GM13977 (cell line): ENCODE data around the gene GAMT.

Experiments used
- DNase-seq: peaks from one replicate; pipeline ENCODE4 v3.0.0; 2012; ENCODE audit warnings: low spot score
- CTCF ChIP-seq: IDR thresholded peaks from 2 replicates; pipeline ENCODE4 v1.5.1; 2012; ENCODE audit warnings: mild to moderate bottlenecking, control low read depth; ENCODE audit not compliant: insufficient read depth; ENCODE audit errors: extremely low read depth, missing control alignments
- in situ Hi-C: fragments of 300-500 bp; cut with MboI; formaldehyde crosslinking; loops from one replicate; pipeline ENCODE4 v1.12.0; 2022; ENCODE audit warnings: low sequenced_read_pairs, low pct_unique_long_range_greater_than_20kb, mixed read lengths, inconsistent platforms; ENCODE audit not compliant: unreplicated experiment

GAMT gene

DNA sequence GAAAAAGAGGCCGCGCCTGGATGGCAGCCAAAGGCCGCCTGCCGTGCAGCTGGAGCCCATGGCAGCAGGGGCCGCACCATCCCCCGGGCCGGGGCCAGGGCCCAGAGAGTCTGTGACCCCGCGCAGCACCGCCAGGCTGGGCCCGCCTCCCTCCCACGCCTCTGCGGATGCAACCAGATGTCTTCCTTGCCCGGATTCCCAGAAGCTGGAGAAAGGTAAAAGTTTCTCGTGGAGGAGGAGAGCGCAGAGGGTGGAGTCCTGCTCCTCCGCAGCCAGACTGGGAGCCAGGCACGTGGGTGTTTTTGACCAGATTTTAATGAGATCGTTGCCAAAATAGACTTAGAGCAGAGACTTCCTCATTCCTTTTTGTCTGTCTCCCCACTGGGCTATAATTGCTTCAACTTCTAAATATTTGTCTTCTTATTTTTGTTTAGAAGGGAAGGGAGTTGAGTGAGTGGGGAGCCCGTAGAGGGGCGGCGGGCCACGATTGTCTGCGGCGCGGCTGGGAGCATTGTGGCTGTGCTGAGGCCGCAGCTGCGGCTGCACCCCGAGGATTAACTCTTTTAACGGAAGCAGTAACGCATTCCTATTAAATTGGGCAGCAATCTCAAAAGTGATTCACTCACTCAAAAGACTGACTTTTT is 40.4 kb downstream of the GAMT start:
- in situ Hi-C loops, result no loop called here
- no peak for DNase-seq

DNA sequence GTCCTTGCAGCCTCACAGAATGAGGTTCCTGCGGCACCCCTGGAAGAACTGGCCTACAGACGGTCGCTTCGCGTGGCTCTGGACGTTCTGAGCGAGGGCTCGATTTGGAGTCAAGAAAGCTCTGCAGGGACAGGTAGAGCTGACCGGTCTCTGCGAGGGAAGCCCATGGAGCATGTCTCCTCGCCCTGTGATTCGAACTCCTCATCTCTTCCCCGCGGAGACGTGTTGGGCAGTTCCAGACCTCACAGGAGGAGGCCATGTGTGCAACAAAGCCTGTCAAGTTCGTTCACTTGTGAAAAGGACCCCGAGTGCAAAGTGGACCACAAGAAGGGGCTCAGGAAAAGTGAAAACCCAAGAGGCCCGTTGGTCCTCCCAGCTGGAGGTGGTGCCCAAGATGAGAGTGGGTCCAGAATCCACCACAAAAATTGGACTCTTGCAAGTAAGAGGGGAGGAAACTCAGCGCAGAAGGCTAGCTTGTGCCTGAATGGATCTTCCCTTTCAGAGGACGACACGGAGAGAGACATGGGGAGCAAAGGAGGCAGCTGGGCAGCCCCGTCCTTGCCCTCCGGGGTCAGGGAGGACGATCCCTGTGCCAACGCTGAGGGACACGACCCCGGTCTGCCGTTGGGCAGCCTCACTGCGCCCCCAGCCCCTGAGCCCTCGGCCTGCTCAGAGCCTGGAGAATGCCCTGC is 41.1 kb downstream of the GAMT start:
- no peak for TF ChIP-seq CTCF
- no peak for DNase-seq
- in situ Hi-C loops, result no loop called here

More for the DNA sequence above, 40.4 kb downstream of the GAMT start:
- TF ChIP-seq CTCF, result no peak

DNA sequence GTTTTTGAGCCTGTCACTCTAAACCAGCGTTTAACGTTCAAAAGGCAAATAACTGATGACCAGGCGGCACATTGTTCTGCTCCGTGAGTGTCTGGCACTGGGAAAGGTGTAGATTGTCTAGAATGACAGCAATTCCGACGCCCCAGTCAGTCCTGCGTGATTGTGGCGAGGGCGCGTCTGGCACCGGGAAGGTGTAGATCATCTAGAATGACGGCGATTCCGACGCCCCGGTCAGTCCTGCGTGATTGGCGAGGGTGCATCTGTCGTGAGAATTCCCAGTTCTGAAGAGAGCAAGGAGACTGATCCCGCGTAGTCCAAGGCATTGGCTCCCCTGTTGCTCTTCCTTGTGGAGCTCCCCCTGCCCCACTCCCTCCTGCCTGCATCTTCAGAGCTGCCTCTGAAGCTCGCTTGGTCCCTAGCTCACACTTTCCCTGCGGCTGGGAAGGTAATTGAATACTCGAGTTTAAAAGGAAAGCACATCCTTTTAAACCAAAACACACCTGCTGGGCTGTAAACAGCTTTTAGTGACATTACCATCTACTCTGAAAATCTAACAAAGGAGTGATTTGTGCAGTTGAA is 43.7 kb downstream of the GAMT start:
- no peak for TF ChIP-seq CTCF
- in situ Hi-C loops, result no loop called here
- DNase-seq, result no peak

- TF ChIP-seq CTCF, result no peak
- in situ Hi-C loops, result no loop called here
- DNase-seq, result no peak
These were observed 44.9 kb downstream of the GAMT start for GRCh38 chr19:1356508-1356865.

- DNase-seq, result no peak
- TF ChIP-seq CTCF, result no peak
- in situ Hi-C loops, result no loop called here
These were observed 45.5 kb downstream of the GAMT start for GRCh38 chr19:1355568-1356507.

- in situ Hi-C loops, result no loop called here
- DNase-seq, result no peak
- TF ChIP-seq CTCF, result no peak
These were observed 46.3 kb downstream of the GAMT start for GRCh38 chr19:1354970-1355567.
